Cardiac septum (tissue), 1 donor: ENCODE data around the gene TMEM37. TPM values are rescaled to one million over a fixed set of nuclear protein-coding genes. Genes with fewer than 3 reads are reported as not detected.

Experiments
- DNase-seq: peaks from one replicate; pipeline ENCODE4 v3.0.0-alpha.2; 2020; ENCODE audit warnings: low spot score
- intact Hi-C: fragments of 100-400 bp; cut with DNase I; formaldehyde crosslinking; loops from one replicate; pipeline ENCODE4 v1.14.0; 2022
- total RNA-seq: library from RNA; stranded (reverse); fragmentation: NEBNext Ultra II Directional; extraction: Animal tissue kit (Norgen Biotek cat#: 25700); gene quantifications from one replicate; pipeline ENCODE4 v1.2.1, GENCODE V29; 2021
- donor health status: DM: no; HTN: no; CAD: no.

TMEM37 gene
- total RNA-seq, 1 donor from 2014 or later = 1.5 TPM

GRCh38 chr2:119486196-119486827 lies 54.7 kb downstream of the TMEM37 start:
- DNase-seq = no peak
- intact Hi-C loops = loop anchor here (5.0 kb wide), 1 partner anchor 179 kb away; no protein-coding TSS in a partner anchor

- no peak for DNase-seq
- intact Hi-C loops = loop anchor here (5.0 kb wide), 1 partner anchor 180 kb away; no protein-coding TSS in a partner anchor
Measured at GRCh38 chr2:119486886-119487285, 55.2 kb downstream of the TMEM37 start.

- intact Hi-C loops = loop anchor here (5.0 kb wide), 1 partner anchor 180 kb away; no protein-coding TSS in a partner anchor
- no peak for DNase-seq
Measured at GRCh38 chr2:119487434-119488244, 56.0 kb downstream of the TMEM37 start.

Other genes with a start within 250 kb of the TMEM37 start
- gene STEAP3, start 208.0 kb upstream of the TMEM37 start, total RNA-seq = 10.7 TPM
- gene C2orf76, start 65.0 kb upstream of the TMEM37 start, total RNA-seq = 11.7 TPM
- 251 TPM for gene DBI, start 64.9 kb upstream of the TMEM37 start, total RNA-seq
- 0.59 TPM for gene SCTR, start 92.6 kb downstream of the TMEM37 start, total RNA-seq
- gene CFAP221, start 112.6 kb downstream of the TMEM37 start, total RNA-seq = 1.2 TPM
- gene TMEM177, start 247.3 kb downstream of the TMEM37 start, total RNA-seq = 6.9 TPM